ENCODE measurements around the gene ARHGAP32.
"Not testable (repeated sequence)": the region's sequence is repeated elsewhere in the genome, so short reads cannot be mapped to it uniquely, and the experiment has no call there.

The ARHGAP32 gene

GRCh38 chr11:129184581-129184980 lies 7.5 kb downstream of the ARHGAP32 start:
- H3K4me3 ChIP-seq (ENCODE audit: low read length): no peak overlapping the region
- TF ChIP-seq CTCF (IDR thresholded peaks at IDR 0.05; ENCODE audit: insufficient read depth, low read depth, low read length, missing control alignments): no peak
- no peak for DNase-seq (ENCODE audit: low read depth)

GRCh38 chr11:129167315-129167714 lies 24.8 kb downstream of the ARHGAP32 start:
- H3K4me3 ChIP-seq (ENCODE audit: low read length): no peak overlapping the region
- no peak for DNase-seq (ENCODE audit: low read depth)
- no peak for TF ChIP-seq CTCF (IDR thresholded peaks at IDR 0.05; ENCODE audit: insufficient read depth, low read depth, low read length, missing control alignments)

DNA sequence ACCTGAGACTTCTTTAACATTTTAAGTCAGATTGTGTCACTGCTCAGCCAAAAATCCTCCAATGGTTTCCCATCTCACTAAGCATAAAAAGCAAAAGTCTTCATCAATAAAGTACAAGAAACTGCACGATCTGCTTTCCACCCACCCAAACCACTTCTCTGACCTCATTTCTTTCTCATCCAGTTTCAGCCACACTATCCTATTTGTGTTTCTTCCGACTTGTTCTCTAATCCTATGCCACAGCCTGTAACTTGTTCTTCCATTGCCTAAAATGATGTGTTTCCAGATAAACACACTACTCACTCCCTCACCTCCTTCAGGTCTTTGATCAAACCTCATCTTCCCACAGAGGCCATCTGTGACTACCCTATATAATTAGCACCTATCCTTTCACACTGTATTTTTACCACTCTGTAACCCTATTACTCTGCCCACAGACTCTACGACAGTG lies 28.4 kb downstream of the ARHGAP32 start:
- TF ChIP-seq CTCF (IDR thresholded peaks at IDR 0.05; ENCODE audit: insufficient read depth, low read depth, low read length, missing control alignments): no peak
- no peak for DNase-seq (ENCODE audit: low read depth)
- H3K4me3 ChIP-seq (ENCODE audit: low read length): no peak overlapping the region

DNA sequence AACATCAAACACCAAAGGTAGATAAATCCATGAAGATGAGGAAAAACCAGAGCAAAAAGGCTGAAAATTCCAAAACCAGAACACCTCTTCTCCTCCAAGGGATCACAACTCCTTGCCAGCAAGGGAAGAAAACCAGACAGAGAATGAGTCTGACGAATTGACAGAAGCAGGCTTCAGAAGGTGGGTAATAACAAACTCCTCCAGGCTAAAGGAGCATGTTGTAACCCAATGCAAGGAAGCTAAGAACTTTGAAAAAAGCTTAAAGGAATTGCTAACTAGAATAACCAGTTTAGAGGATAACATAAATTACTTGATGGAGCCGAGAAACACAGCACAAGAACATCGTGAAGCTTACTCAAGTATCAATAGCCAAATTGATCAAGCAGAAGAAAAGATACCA lies 35.0 kb downstream of the ARHGAP32 start:
- H3K4me3 ChIP-seq (ENCODE audit: low read length): not testable (repeated sequence)
- peak; percentile 55 for DNase-seq (ENCODE audit: low read depth)

DNA sequence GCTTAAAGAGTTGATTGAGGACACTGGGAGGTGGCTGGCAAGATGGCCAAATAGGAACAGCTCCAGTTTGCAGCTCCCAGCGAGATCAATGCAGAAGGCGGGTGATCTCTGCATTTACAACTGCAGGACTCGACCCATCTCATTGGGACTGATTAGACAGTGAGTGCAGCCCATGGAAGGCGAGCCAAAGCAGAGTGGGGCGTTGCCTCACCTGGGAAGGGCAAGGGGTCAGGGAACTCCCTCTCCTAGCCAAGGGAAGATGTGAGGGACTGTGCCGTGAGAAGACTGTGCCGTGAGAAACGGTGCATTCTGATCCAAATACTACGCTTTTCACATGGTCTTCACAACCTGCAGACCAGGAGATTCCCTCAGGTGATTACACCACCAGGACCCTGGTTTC lies 36.4 kb downstream of the ARHGAP32 start:
- TF ChIP-seq CTCF (IDR thresholded peaks at IDR 0.05; ENCODE audit: insufficient read depth, low read depth, low read length, missing control alignments): no peak
- no peak overlapping the region for H3K4me3 ChIP-seq (ENCODE audit: low read length)
- DNase-seq (ENCODE audit: low read depth): no peak

DNA sequence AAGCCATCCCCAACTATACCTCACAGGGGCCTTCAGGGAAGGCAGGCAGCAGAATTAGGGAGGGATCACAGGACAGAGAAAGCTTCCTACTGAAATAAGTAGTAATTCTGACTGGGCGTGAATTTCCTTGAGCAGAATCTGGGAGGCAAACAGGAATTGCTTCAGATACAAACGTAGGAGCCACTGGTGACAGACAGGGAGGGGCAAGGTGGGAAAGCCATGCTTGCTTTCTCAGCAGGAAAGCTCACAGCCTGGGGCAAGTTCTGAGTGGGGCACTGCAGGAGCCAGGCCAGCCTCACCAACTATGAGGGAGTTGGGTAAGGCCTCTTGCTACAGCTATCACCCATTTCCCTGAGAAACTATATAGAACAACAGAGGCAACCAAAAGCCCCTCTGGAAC lies 43.6 kb downstream of the ARHGAP32 start:
- H3K4me3 ChIP-seq (ENCODE audit: low read length): no peak overlapping the region
- DNase-seq (ENCODE audit: low read depth): peak; percentile 70
- no peak for TF ChIP-seq CTCF (IDR thresholded peaks at IDR 0.05; ENCODE audit: insufficient read depth, low read depth, low read length, missing control alignments)

- no peak overlapping the region for H3K4me3 ChIP-seq (ENCODE audit: low read length)
- TF ChIP-seq CTCF (IDR thresholded peaks at IDR 0.05; ENCODE audit: insufficient read depth, low read depth, low read length, missing control alignments): no peak
- peak; percentile 54 for DNase-seq (ENCODE audit: low read depth)
Observed at GRCh38 chr11:129146191-129146590, 45.9 kb downstream of the ARHGAP32 start.

DNA sequence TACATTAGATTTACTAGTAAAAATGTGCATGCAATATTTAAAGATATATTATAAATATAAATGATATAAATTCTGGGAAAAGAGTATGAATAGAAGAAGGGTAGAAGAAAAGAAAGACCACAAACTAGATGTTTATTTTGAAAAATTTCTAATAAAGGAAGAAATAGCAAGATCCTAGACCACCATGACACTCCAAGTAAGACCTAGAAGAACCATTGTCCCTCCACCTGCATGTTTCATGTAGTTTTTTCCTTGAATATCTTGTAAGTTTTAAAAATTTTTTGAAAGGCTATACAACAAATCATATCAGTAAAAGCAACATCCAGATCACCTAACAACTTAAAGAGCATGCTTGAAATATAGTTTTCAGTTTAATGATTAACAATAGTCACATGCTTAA lies 46.8 kb downstream of the ARHGAP32 start:
- H3K4me3 ChIP-seq (ENCODE audit: low read length): no peak overlapping the region
- no peak for TF ChIP-seq CTCF (IDR thresholded peaks at IDR 0.05; ENCODE audit: insufficient read depth, low read depth, low read length, missing control alignments)

More for the DNA sequence above, 46.8 kb downstream of the ARHGAP32 start:
- no peak for DNase-seq (ENCODE audit: low read depth)
